ENCODE results near the gene CDK19.

DNA sequence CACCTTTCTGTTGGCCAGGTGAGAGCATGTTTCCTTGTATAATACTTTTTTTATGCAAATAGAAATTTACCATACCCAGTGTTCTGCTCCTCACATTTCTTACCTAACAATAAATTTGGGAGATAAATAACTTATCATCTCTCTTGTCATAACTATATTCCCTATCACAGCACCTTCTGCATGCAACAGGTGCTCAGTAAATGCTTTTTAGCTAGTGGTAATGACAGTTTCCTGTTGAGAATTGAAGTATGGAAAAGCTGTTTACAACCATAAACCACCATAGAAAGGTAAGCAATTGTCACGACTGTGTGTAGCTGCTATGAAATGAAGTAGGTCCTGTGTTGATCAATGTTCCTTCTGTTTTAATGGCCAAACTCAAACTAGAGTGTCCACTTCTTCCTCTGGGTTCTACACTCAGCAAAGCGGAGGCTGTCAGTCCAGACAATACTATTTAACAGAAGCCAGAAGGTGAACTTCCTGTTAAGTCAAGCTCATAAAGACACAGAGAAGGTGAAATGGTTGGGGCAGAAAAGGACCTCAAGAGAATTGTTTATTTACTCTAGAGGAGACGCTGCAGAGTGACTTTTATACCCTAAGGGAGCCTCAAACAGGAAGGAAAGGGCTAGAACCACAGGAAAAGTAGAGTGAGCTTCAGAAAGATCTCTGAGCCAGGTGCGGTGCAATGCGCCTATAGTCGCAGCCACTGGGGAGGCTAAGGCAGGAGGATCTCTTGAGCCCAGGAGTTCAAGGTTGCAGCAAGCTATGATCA, 254.8 kb downstream of the CDK19 start:
- TF ChIP-seq, protein P1, sequence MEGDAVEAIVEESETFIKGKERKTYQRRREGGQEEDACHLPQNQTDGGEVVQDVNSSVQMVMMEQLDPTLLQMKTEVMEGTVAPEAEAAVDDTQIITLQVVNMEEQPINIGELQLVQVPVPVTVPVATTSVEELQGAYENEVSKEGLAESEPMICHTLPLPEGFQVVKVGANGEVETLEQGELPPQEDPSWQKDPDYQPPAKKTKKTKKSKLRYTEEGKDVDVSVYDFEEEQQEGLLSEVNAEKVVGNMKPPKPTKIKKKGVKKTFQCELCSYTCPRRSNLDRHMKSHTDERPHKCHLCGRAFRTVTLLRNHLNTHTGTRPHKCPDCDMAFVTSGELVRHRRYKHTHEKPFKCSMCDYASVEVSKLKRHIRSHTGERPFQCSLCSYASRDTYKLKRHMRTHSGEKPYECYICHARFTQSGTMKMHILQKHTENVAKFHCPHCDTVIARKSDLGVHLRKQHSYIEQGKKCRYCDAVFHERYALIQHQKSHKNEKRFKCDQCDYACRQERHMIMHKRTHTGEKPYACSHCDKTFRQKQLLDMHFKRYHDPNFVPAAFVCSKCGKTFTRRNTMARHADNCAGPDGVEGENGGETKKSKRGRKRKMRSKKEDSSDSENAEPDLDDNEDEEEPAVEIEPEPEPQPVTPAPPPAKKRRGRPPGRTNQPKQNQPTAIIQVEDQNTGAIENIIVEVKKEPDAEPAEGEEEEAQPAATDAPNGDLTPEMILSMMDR (conservative IDR thresholded peaks at IDR 0.05; ENCODE audit: low read depth, low read length) = no peak
- TF ChIP-seq SMC3 (IDR thresholded peaks at IDR 0.05; ENCODE audit: low read depth, low read length) = no peak
- no peak for TF ChIP-seq MXI1 (IDR thresholded peaks at IDR 0.05; ENCODE audit: borderline replicate concordance, low read depth, low read length)
- TF ChIP-seq RAD21 (IDR thresholded peaks at IDR 0.05; ENCODE audit: low read length) = no peak
- no peak for TF ChIP-seq POLR2A (IDR thresholded peaks at IDR 0.05; ENCODE audit: low read depth, low read length)
- no peak for TF ChIP-seq USF2 (IDR thresholded peaks at IDR 0.05; ENCODE audit: low read depth, low read length)
- TF ChIP-seq MAFK (IDR thresholded peaks at IDR 0.05; ENCODE audit: low read depth, low read length) = no peak
- TF ChIP-seq RFX5 (IDR thresholded peaks at IDR 0.05; ENCODE audit: low read depth, low read length) = no peak
- TF ChIP-seq CEBPB (IDR thresholded peaks at IDR 0.05; ENCODE audit: low read depth, low read length) = no peak

Measured in IMR-90 (cell line).